Kidney tubule cell (primary cell): Measurements from ENCODE around the gene TANGO2.

Experiments
- DNase-seq: peaks from one replicate; pipeline ENCODE4 v3.0.0-alpha.2; 2018; ENCODE audit warnings: low spot score

TANGO2 gene

DNA sequence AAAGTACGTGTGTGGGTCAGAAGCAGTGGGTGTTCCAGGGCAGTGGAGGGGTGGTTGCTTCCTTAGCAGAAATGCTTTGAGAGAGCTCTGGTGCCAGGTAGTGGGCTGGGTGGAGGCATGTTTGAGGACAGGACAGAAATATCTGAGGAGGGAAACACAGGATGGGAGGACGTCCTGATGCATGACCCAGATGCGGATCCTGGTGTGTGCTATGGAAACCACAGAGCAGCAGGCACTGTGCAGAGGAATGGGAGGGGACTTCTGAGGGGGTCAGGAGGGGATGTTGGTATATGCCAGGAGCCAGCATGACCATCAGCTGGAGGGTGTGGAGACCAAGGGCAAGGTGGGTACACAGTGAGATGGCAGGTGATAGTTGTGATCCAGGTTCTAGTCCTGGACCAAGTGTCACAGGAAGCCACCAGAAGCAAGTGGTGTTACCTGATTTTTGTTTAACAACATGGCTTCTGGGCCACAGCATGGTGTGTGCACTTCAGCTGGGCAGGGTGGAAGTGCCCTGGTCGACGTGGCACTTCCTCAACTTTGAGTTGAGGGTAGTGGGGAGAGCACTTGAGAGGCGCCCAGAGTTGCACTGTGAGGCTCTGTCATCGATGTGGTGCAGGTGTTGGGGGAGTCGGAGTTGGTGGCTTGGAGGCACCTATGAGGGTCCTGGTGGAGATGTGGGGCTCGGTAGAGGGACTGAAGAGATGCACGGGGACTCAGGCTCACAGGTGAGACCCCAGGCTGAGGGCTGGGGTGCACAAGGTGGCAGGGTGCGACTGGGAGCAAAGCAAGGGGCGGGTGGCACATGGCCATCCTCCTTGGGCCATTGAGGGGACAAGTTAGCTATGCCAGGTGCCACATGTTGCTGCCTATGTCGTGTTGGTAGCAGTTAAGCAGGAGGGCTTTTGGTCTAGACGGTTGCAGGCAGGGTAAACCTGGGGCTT is 66.7 kb downstream of the TANGO2 start:
- no peak for DNase-seq

DNA sequence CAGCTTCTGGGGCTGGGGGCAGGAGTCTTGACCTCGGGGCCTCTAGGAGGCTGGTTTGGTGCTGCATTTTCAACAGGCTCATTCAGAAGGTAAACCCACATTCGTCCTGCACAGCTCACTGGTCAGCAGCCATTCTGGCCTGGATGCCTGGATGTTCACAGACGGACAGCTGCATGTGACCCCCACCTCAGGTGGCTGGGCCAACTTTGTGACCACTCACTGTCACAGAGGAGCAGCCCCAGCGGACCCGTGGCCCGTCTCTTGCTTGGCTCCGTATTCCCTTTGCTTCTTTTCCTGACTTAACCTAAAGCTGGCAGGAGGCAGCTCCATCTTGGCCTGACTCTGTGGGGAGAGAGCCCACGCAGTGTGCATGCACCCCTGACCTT is 67.3 kb downstream of the TANGO2 start:
- no peak for DNase-seq

DNA sequence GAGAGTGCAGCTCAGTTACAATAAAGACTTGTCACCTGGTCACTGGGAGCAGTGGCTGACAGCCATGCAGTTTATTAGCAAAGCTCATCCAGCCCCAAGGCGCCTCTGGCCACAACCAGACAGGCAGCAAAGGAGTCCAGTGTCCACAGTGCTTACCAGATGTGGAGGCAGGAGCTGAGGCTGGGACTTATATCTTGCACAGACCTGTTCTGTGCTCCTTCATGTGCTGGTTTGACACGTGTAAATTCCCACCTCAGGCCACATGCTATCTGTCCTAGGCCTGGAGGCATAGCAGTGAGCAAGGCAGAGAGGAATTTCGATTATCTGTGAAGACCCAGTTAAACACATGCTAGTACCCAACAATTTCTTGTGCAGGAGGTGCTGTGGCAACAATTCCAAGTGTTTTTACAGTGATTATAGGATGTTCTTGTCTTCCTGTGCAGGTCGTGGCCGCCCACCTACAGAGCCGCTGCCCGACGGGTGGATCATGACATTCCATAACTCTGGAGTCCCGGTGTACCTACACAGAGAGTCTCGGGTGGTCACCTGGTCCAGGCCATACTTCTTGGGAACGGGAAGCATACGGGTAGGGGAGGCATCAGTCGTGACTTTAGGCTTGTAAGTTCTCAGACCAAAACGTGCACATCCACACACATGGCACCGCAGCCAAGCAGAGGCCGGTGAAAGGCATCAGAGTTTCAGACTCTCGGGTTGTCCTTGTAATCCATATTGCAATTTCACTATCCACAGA is 68.5 kb downstream of the TANGO2 start:
- no peak for DNase-seq

DNA sequence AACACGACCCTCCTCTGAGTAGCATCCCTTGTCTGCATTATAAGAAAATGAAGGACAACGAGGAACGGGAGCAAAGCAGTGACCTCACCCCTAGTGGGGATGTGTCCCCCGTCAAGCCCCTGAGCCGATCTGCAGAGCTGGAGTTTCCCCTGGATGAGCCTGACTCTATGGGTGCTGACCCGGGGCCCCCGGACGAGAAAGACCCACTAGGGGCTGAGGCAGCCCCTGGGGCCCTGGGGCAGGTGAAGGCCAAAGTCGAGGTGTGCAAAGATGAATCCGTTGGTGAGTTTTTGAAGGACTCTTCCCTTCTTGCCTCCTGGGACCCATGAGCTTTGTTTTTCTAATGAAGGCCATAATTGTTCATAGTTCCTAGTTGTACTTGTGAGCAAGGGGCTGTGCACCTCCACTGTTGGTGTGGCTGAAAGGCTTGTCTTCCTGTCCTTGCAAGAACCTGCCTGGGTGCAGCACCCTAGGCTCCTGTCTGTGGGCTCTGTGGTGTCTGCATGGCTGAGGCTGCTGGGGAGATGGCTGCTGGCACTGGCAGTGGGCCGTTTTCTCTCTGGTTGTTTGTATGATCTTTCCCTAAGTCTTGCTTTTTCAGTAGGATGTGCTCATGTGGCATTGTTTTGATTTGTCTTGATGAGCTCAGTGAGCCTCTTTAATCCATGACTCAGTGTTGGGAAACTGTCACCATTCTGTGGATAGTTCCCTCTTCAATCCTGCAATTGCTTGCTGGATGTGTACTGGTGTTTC is 69.2 kb downstream of the TANGO2 start:
- DNase-seq = no peak

DNA sequence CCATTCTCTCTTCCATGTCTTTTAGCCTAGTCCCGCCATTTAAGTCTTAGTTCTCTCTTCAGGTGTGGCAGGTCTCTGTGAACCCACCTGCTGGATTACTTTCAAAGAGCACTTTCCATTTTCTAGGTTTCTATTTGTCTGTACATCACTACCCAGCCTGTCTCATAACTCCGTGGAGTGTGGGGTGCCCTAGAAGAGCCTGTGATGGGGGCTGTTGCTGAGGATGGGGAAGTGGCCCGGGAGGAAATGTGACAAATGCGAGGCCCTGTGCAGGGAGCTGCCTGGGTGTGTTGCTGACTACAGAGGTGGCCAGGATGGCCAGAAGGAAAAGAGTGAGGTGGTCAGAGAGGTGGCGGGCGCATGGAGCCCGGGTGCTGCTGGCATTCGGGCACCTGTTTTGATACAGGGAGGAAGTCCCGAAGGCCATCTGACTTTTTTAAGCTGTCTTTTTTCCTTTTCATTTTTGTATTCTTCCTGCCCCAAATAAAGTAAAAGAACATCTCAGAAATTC is 69.9 kb downstream of the TANGO2 start:
- no peak for DNase-seq

DNA sequence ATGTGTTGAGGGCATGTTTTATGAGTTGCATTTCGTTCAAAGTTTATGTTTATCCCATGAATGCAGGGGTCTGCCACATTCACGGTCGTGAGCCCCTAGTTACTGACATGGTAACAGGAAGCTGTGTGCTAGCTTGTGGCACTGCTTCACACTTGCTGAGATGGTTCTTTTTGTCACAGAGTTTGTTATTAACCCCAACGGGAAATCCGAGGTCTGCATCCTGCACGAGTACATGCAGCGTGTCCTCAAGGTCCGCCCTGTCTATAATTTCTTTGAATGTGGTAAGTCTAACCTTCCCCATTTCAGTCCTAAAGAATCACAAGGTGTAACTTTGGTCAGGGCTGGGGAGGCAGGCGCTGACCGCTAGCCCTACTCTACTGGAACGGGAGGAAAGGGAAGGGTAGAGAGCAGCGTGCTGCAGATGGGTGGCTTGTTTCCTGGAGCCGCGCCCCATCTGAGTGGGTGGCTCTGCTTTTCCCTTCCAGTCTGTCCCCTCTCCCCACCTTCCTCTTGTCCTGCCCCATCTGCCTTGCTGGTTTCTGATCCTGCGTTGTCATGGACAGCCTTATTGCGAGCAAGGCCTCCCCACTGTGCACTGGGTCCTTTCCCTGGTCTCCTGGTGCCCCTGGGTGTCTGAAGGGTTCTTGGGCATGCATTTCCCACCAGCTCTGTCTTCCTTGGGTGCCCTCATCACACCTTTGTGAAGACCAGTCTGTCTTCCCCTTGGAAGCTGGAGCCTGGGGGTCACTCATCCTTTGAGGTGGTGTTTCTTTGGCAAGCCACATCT is 71.0 kb downstream of the TANGO2 start:
- no peak for DNase-seq

DNA sequence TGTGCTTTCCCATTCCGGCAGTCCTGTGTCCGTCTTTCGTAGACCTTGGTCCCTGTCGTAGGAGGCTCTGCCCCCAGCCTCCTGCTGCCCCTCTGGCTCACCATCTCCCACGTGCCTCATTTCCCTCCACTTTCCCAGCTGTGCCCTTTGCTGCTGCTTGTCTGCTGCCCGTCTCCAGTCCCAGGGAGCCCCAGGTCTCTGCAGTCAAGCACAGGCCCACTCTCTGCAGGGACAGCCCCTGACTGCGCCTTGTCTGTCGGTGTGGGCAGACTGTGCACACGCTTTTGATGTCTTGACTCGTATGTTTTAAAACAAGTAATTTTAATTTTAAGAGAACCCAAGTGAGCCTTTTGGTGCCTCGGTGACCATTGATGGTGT is 71.6 kb downstream of the TANGO2 start:
- no peak for DNase-seq

DNA sequence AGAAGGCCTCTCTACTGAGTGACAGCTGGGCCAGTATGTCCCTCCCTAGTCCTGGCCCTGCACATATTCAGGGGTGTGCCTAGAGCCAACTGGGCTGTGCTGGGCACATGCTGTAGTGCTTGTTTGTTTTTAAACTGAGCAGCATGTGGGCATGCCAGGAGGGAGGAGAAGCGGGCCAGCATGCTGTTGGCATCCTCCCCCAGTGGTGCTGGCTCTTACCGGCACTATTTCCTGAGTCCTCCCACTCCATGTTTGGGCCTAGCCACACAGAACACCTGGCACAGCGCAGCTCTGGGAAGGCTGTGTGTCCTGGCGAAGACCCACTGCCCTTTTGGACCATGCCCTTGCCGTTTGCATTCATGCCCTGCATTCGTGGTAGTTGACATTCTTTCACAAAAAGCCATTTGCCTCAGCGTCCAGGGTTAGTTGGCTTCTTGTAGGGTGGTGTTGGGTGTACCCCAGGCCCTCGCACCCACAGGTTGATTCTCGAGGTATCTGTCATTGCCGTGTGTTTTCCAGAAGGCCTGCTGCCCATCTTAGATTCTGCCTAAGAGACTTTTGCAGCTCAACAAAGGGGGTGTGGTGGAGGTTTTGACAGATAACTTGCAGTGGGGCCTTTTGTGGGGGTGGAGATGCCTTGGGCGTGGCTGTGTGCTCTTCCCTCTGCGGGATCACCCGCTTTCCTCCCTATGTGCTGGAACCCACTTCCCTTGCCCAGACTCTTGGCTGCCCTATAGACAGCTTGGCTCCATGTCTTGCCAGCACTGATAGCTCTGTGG is 72.7 kb downstream of the TANGO2 start:
- DNase-seq = no peak

DNA sequence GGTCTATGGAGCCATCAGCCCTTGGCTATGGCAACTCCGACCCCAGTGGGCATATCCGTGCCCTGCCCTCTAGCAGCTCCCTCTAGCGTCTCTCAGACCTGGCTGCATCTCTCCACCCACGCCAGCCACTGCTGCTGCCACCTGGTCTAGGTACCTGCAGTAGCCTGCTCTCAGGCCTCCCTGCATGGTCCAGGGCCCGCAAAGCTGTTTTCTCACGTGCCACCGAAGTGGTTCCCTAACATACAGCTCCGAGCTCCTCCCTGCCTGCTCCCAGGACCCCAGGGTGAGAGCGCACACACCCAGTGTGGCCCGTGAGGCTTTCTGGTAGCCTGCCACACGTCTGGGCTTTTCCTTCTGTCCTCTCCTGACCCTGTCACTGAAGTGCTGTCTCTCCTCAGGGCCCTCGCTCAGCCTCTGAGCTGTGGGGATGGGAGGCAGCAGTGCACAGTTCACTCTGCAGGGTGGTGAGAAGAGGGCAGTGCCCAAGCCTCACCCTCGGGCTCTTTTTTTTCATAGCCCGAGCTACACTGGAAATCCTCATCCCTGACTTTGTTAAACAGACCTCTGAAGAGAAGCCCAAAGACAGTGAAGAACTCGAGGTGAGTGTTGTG is 73.4 kb downstream of the TANGO2 start:
- DNase-seq = no peak

DNA sequence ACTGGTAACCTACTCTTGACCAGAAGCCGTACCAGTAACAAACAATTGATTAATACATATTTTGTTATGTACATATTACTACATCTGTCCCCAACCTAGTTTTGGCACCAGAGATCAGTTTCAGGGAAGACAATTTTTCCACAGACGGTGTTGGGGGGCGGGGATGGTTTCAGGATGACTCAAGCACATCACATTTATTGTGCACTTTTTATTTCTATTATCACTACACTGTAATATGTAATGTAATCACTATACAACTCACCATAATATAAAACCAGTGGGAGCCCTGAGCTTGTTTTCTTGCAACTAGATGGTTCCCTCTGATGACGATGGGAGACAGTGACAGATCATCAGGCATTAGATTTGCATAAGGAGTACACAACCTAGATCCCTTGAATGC is 74.6 kb downstream of the TANGO2 start:
- no peak for DNase-seq

DNA sequence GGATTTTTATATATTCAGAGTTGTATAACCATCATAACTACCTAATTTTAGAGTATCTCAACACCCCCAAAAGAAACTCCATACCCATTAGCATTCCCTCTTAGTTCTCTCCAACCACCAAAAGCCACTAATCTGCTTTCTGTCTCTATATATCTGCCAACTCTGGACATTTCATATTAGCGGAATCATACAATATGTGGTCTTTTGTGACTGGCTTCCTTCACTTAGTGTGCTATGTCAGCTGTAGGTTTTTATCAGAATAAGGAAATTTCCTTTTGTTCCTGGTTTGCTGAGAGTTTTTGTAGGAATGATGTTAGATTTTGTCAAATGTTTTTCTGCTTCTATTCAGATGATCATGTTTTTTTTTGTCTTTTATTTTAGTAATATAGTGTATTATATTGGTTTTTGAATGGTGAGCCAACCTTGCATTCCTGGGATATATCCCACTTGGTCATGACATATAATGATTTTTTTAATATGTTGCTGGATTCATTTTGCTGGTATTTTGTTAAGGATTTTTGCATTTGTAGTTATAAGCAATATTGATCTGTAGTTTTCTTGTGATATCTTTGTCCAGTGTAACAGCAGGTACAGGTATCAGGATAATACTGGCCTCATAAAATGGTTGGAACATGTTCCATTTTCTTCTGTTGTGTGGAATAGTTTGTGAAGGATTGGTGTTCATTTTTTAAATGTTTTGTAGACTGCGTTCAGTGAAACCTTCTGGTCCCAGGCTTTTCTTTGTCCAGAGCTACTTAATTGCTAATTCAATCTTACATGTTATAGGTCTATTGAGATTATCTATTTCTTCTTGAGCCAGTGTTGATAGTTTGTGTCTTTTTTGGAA is 75.9 kb downstream of the TANGO2 start:
- no peak for DNase-seq

DNA sequence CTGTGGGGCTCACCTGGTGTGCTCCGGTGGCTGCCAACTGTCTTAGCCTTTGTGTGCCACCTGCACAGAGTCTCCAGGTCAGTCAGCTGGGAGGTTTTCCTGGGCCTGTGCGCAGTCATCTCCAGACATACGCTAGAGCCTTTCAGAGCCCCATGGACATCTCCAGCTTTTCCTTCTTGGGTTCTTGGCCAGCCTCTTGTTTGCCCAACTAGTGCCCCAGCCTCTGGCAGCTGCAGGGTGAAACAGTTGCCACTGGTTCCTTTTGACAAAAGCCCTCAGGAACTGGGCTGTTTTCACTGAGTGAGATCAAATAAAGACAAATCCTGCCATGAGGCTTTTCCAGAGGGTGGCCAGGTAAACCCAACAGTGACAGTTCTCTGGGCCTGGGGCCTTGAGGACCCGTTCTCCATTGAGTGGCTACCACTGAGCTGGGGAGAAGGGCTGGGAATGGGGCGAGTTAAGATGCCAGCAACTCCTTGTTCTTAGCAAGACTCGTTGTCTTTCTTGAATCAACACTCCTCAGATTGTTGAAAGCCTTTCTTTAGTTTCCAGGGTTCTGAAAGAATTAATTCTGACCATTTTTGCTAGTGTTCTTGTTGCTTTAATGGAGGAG is 78.3 kb downstream of the TANGO2 start:
- no peak for DNase-seq

DNA sequence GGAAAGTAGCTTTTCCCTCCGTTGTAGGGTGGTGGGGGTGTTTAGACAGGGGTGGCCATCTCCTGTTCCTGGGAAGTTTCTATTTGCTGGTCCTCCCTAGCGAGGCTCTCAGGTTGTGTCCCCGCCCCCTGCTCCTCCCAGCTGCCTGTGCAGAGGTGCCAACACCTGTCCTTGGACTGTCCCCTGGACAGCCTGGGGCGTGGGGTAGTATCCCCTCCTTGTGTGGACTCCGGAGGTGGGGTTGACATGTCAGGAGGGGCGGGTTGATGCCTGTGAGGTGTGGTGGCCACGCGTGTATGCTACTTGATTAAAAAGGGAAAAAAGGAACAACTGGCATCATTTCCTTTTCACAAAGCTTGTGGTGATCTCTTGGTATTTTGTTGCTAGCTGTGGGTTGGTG is 80.7 kb downstream of the TANGO2 start:
- no peak for DNase-seq

DNA sequence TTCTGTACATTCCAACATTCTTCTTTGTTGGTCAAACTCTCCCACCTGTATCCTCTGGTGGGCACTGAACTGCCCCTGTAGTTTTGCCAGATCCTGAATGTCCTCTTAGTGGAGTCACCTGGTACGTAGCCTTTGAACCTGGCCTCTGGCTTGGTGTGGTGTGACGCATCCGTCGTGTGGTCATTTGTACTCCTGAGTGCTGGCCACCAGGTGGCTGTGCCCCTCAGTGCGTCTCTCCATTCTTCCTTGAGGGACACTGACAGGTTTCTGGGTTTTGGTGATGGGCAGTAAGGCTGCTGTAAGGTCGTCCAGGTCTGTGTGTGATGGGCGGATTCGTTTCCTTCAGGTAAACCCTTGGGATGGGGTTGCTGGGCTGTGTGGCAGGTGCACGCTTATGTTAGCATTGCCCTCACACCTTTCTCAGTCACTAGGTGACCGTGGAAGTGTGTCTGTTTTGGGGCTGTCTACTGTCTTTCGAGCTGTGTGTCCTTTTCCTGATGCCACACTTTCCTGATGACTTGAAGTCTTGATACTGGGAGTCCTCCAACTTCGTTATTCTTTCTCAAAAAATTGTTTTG is 81.4 kb downstream of the TANGO2 start:
- DNase-seq = no peak

DNA sequence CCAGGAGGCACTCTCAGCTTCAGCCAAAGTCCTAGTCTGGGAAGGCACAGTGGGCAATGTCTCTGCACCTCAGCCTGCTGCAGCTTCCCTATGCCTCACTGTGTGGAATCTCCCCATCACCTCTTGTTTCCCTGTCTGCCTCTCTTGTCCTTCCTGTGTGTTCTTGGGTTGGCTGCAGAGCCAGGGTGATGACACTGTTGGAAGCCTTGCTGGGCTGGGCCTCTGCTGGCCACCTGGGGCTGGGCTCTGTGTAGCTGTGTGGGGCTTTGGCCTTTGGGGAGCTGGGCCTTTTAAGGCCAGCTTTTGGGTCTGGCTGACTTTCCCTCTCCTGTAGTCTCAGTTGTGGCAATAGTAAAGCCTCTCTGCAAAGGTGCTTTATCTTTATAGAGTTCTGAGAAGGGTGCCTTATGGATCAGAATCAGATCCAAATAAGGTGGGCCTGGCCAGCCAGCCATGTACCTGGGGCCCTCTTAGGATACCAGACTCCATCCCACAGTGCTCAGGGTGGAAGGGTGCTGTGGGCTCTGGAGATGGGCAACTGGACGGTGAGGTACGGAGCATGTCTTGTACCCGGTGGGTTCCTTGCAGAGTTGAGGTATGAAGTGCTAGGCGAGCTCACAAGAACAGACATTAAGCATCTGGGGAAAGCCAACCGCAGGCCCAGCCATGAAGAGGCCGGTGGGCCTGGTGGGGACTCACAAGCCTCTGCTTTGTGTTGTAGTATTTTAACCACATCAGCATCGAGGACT is 84.7 kb downstream of the TANGO2 start:
- DNase-seq = no peak

DNA sequence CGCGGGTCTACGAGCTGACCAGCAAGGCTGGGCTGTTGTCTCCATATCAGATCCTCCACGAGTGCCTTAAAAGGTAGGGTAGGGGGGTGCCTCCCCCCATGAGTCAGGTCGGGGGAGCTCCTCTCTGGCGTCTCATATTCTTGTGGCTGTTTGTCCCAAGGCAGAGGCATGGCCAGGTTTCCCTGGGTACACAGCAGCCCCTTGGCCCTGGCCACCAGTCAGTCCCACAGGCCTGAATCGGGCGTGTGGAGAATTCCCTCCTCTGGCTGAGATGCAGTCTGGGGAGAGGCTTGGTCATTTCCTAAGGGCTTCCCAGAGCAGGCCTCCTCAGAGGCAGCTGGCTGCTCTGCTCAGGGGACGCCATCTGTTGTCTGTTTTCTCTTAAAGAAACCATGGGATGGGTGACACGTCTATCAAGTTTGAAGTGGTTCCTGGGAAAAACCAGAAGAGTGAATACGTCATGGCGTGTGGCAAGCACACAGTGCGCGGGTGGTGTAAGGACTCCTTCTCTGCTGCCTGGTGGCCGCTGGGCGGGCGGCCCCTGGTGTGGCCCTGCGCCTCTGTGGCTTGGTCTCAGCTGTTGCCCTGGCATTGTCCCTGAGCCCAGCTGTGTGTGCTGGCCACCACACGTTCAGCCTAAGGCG is 85.4 kb downstream of the TANGO2 start:
- no peak for DNase-seq

DNA sequence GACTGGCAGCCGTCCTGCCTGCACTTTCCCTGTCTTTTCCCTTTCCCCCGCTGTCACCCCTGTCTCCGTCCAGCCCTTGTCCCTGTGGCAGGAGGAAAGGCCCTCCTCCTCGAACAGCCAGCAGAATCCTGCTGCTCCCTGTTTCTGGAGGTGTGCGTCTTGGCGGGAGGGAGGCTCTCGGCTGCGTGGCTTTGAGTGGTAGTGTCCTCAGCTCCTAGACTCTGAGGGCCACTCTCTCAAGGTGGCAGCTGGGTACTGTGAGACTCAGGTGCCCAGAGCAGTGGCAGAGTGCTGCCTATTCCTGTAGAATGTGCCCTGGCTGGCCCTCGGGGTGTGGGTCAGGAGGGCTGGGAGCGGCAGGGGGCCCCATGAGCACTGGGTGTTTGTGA is 85.9 kb downstream of the TANGO2 start:
- no peak for DNase-seq
